OCI-LY1 (cell line): ENCODE measurements around the gene PTGIR.

Experiments
- CTCF ChIP-seq: fragments of 200-600 bp; sonication (generic), shearing (Covaris generic); IDR thresholded peaks from 2 replicates; pipeline ENCODE4 v1.5.1; 2017; ENCODE audit warnings: mild to moderate bottlenecking, antibody characterized with exemption, low read length, moderate library complexity, mixed read lengths
- EZH2 ChIP-seq: fragments of 200-600 bp; sonication (generic), shearing (Covaris generic); IDR thresholded peaks from 2 replicates; pipeline ENCODE4 v1.8.0; 2017; ENCODE audit warnings: borderline replicate concordance, mixed run types, mild to moderate bottlenecking, antibody characterized with exemption, low read length, moderate library complexity, mixed read lengths

DNA sequence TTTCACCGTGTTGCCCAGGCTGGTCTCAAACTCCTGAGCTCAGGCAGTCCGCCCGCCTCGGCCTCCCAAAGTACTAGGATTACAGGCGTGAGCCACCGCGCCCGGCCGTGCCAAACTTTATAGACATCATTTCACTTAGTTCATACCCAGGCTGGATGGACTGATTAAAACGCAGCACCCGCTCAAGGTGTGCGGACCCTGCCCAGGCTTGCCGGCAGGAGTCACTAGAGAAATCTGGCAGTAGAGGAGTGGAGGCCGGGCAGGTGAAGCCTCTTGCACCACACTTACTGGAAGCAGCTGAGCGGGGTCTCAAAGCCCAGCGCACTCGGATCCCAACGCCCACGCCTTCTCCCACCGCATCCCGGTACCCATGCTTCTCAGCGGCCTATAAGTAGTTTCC lies 11.4 kb downstream of the PTGIR start:
- TF ChIP-seq CTCF: no peak
- no peak for TF ChIP-seq EZH2
